ENCODE measurements around the gene TRMT61A.

The TRMT61A gene

DNA sequence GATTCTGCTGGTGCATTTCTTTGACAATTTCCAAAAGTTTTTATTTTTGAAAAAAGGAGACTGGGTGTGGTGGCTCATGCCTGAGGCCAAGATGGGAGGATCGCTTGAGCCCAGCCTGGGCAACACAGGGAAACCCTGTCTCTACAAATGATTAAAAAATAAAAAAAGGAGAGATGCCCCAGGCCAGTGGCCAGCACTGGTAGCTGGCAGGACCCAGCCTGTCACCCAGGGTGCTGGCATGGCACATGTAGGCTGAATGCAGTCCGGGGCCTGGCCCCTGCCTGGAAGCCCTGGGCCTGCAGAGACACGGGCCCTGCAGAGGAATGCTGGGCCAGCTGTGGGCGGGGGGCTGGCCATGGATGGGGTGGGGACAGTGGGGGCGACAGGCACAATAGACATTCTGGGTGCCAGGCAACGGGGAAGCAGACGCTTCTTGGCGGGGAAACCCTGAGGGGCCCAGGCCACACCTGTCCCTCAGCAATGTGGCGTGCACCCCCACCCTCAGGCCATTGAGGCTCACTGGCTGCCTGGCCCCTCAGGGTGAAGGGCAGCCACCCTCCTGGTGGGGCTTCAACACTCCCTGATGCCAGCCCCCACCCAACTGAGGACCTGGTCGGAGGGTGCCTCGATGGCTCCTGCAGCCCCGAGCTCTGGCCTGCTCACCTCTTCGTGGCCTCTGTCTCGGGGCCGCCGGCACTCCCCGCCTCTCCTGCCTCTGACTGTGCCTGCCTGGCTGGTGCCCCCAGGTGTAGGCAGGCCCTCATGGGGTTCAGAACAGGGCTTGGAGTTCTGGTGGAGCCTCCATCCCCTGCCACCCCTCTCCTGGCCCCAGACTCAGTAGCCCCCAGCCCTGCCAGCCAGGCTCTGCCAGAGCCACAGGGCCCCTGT lies 12.1 kb downstream of the TRMT61A start:
- no peaks in the 10 kb centered on the region for H3K36me3 ChIP-seq (ENCODE audit: insufficient read depth, low read length)
- no peaks in the 10 kb centered on the region for H3K9me3 ChIP-seq (ENCODE audit: control insufficient read depth, insufficient read depth, low read length)
- H3K9ac ChIP-seq (ENCODE audit: low read depth, low read length): no peak overlapping the region; the same call in 1 of the 2 replicates
- peaks cover 33% of the 10 kb centered on the region; the same call in 1 of the 2 replicates for H3K4me1 ChIP-seq (ENCODE audit: insufficient read depth, low read length)

DNA sequence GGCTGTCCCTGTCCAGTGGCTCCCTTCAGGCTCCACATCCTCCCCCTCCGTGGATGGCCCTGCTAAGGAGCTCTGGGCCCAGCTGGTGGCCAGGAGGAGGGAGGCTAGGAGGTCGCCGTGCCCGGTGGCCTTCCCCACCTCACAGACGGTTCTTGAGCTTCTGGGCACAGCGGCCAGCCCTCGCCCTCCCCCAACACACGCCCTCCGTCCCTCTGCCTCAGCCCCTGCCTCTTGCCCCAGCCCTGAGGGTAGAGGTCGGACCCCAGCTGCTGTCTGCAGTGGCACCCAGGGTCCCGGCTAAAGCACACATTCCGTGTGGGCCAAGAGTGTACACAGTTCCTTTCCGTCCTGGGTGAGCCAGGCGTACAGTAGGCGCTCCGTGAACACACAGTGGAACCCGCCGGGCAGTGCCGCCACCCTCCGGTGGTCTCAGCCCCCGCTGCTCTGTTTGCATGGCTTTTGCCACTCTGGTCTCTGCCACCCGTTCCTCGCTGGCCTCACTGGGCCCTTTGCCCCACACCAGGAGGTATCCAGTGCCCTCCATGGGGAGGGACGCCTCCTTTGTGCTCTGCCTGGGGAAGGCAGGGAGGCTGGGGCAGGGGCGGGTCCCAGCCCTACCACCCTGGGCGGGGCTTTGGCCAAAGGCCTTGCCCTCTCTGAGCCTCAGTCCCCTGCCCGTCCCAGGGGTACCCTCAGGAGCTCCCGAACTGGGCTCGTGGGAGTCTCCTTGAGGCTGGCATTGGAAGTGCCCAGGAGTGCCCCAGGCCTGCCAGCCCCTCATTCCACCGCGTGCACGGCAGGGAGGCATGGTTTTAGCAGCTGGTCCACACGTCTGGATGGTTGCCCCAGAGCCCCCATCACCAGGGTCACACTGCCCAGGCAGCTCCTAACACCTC lies 13.0 kb downstream of the TRMT61A start:
- H3K9me3 ChIP-seq (ENCODE audit: control insufficient read depth, insufficient read depth, low read length): no peaks in the 10 kb centered on the region
- H3K9ac ChIP-seq (ENCODE audit: low read depth, low read length): peak overlapping the region; percentile 52
- no peaks in the 10 kb centered on the region for H3K36me3 ChIP-seq (ENCODE audit: insufficient read depth, low read length)
- H3K4me1 ChIP-seq (ENCODE audit: insufficient read depth, low read length): peaks cover 33% of the 10 kb centered on the region; the same call in 1 of the 2 replicates

DNA sequence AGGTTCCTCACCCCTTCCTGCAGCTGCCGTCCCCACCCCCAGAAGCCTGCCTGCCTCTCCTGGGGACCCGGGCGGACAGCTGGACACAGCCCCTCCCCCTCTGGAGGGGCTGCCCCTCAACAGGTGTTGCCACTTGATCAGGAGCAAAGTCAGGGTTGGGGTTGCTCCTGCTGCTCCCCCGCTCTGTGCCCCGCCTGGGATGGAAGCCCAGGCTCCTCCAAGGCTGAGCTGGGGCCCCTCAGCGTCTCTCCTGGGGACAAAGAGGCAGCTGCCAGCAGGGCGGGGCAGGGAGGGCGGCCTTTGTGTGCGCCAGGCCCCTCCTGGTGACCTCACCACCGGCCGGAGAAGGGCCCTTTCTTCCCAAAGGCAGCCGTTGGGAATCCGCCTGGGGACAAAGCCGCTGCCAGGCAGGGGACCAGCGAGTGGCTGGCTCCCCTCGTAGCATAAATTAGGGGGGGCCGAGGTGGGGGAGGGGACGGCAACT lies 13.7 kb downstream of the TRMT61A start:
- Histone ChIP-seq H3K4me1 (ENCODE audit: insufficient read depth, low read length) (peaks cover 33% of the 10 kb centered on the region; the same call in 1 of the 2 replicates), H3K9ac (ENCODE audit: low read depth, low read length) (peak overlapping the region; percentile 52), H3K36me3 (ENCODE audit: insufficient read depth, low read length) (no peaks in the 10 kb centered on the region), H3K9me3 (ENCODE audit: control insufficient read depth, insufficient read depth, low read length) (no peaks in the 10 kb centered on the region)

DNA sequence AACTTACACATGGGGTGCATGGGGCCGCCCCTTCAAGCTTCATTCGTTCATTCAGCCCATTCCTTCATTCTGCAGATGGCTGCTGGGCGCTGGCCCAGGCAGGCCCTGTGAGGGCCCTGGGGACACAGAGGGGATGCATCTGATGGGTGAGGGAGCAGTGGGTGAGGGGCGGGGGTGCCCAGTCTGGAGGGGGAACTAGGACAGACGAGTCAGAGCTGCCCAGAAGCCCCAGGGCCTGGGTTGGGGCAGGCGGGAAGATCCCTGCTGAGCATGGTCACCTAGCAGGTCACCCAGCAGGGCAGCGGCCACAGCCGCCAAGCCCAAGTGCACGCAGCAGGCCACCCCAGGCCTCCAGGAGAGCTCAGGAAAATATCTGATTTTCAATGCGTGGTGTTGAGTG lies 14.1 kb downstream of the TRMT61A start:
- peak overlapping the region; percentile 26; the same call in 1 of the 2 replicates for H3K9ac ChIP-seq (ENCODE audit: low read depth, low read length)
- H3K9me3 ChIP-seq (ENCODE audit: control insufficient read depth, insufficient read depth, low read length): no peaks in the 10 kb centered on the region
- H3K4me1 ChIP-seq (ENCODE audit: insufficient read depth, low read length): peaks cover 33% of the 10 kb centered on the region; the same call in 1 of the 2 replicates
- no peaks in the 10 kb centered on the region for H3K36me3 ChIP-seq (ENCODE audit: insufficient read depth, low read length)

DNA sequence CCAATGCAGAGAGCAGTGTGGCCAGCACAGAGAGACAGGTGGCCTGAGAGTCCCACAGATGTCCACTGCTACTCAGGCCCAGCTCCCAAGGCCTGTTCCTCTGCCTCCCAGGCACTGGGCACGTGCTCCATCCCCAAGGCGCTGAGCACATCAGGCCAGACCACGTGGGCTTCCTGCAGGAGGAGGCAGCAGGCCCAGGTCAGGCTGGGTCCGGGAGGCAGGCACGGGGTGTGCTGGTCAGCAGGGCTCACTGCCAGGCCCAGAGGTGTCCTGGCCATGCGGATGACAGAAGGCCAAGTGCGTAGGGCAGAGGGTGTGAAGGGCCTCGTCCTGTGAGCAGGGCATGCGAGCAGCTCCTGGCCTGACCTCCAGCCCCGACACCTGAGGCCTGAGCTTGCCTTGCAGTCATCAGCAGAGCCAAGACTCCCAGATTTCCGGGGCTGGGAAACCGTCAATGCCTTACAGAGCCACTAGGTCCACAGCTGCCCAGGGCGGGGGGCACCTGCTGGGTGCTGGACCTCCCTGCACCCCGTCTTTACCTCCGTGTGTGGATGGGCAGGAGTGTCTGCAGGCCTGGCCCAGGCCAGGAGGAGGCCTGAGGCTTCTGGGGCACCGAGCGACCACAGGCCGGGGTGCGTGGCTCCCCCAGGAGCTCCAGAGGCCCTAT lies 14.9 kb downstream of the TRMT61A start:
- Histone ChIP-seq H3K9ac (ENCODE audit: low read depth, low read length) (no peak overlapping the region), H3K36me3 (ENCODE audit: insufficient read depth, low read length) (no peaks in the 10 kb centered on the region), H3K4me1 (ENCODE audit: insufficient read depth, low read length) (peaks cover 33% of the 10 kb centered on the region; the same call in 1 of the 2 replicates), H3K9me3 (ENCODE audit: control insufficient read depth, insufficient read depth, low read length) (no peaks in the 10 kb centered on the region)

DNA sequence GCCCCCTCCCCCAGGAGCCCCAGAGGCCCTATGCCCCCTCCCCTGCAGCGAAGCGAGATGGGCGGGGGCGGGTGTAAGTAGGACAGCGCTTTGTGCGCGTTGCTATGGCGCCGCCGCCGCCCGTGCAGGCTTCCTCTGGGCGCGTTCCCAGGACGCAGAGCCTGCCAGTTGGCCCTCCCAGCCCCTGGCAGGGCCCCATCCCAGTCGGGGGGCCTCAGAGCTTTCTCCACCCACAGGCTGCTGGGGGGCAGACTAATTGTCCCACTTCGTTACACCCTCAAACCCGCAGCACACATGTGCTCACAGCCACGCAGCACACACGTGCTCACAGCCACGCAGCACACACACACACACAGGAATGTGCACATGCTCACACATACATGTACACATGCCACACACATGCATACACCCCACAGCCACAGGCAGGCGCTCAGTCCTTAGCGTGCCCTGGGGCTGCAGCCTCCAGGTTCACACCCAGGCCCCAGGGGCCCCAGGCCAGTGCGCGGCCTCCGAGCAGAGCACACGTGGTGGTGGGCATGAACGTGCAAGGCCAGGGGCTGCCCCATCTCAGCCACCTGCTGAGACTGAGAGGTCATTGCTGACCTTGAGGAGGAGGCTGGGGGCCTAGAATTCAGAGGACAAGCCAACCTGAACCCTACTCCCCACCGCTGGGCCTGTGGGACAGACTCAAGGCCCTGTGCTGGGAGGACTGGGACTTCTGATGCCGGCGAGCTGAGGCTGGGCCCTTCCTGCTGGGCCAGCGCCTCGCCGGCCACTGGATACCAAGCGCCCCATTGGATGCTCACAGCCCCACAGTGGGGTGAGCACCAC lies 15.6 kb downstream of the TRMT61A start:
- Histone ChIP-seq H3K36me3 (ENCODE audit: insufficient read depth, low read length) (no peaks in the 10 kb centered on the region), H3K9me3 (ENCODE audit: control insufficient read depth, insufficient read depth, low read length) (no peaks in the 10 kb centered on the region), H3K4me1 (ENCODE audit: insufficient read depth, low read length) (peaks cover 33% of the 10 kb centered on the region; the same call in 1 of the 2 replicates), H3K9ac (ENCODE audit: low read depth, low read length) (no peak overlapping the region)

DNA sequence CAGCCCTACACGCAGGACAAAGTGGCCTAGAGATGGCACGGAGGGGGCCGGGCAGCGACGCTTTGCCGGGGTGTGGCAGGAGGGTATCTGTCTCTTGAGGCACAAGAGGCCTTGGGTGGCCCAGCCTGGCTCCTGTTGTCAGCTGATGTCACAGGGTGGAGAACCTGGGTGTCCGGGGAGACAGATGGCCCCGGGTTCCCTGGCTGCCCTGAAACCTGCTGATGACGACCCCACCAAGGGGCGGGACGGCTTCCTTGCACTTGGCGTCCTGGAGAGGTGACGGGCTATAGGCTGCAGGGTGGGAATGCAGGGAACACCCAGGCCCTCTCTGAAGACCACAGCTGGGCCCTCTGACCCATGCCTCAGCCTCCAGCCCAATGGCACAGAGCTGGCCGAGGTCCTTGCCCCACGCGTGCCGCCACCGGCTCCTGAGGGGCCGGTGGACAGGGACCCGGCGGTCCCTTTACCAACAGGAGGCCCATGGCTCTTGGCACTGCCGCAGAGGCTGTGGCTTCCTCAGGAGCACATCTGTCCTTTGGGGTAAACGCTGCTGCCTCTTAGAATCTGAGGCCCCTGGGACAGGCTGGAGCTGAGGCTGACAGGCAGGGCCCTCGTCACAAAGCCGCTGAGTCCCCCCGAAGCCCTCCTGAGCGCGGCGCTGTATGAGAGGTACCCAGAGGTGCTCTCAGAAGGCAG lies 16.4 kb downstream of the TRMT61A start:
- H3K9ac ChIP-seq (ENCODE audit: low read depth, low read length): no peak overlapping the region
- no peaks in the 10 kb centered on the region for H3K36me3 ChIP-seq (ENCODE audit: insufficient read depth, low read length)
- peaks cover 33% of the 10 kb centered on the region; the same call in 1 of the 2 replicates for H3K4me1 ChIP-seq (ENCODE audit: insufficient read depth, low read length)

DNA sequence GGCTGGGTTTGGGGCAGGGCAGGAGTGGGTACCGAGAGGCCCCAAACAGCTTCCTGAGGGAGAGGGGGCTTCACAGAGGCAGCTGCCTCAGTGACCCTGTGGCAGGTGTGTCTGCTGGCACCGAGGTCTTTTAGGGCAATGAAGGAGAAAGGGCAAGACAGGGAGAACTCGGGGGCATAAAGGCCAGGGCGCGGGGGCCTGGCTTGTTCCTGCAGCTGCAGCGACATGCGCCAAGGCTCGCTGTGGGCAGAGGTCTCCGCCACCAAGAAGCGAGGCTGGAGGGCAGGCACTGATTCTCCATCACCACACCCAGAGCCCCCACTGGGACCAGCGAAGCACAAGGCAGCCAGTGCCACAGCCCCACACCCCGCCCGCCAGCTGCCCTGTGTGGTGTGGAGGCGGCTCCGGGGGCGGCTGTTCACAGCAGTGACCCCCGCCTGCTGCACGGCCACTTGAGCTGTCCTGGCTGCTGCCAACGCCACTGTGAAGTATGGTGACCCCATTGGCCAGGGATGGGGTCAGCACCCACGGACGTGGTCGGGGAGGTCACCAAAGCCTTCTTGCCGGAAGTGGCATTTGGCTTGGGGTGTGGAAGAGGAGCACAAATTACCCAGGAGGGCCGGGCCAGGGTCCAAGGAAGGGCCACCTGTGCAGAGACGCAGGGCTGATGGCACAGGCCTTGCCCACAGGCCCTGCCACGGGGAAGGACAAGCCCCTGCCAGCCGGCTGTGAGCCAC lies 17.1 kb downstream of the TRMT61A start:
- Histone ChIP-seq H3K9ac (ENCODE audit: low read depth, low read length) (no peak overlapping the region), H3K4me1 (ENCODE audit: insufficient read depth, low read length) (peaks cover 33% of the 10 kb centered on the region; the same call in 1 of the 2 replicates), H3K9me3 (ENCODE audit: control insufficient read depth, insufficient read depth, low read length) (no peaks in the 10 kb centered on the region), H3K36me3 (ENCODE audit: insufficient read depth, low read length) (no peaks in the 10 kb centered on the region)

More for the DNA sequence above, 16.4 kb downstream of the TRMT61A start:
- no peaks in the 10 kb centered on the region for H3K9me3 ChIP-seq (ENCODE audit: control insufficient read depth, insufficient read depth, low read length)

DNA sequence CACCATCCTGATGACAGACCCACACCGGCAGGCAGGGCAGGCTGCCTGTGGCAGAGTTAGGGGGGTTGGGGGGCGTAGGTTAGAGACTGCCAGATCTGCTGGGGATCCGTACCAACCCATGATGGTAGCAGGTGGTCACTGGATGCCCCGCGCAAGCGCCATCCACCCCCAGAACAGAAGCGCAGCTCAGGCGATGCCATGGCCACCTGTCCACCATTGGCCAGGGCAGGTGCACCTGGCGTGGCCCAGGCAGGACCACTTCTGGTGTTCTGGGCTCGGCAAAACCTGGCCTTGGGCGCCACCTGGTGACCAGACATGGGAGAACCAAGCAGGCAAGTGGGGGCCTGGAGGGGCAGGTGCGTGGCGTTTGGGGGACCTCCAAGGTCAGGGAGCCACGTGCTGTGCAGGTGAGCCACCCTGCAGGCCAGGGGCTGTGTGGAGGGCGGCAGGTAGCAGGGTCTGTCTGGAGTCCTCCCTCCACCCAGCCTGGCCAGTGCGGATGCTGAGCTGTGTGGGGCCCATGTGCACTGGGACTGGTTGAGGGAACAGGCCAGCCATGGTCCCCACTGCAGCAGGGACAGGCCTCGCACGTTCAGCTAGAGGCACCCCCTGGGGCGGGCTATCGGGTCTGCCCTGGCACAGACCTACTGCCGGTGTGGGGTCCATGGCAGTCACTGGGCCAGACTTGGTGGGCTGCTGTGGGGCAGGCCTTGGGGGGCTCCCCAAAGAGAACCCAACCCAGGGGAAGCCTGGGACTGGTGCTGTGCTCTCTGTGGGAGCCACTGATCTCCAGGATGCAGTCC lies 17.9 kb downstream of the TRMT61A start:
- no peak overlapping the region for H3K9ac ChIP-seq (ENCODE audit: low read depth, low read length)
- H3K36me3 ChIP-seq (ENCODE audit: insufficient read depth, low read length): no peaks in the 10 kb centered on the region
- H3K4me1 ChIP-seq (ENCODE audit: insufficient read depth, low read length): peaks cover 25% of the 10 kb centered on the region; the same call in 1 of the 2 replicates
- no peaks in the 10 kb centered on the region for H3K9me3 ChIP-seq (ENCODE audit: control insufficient read depth, insufficient read depth, low read length)

DNA sequence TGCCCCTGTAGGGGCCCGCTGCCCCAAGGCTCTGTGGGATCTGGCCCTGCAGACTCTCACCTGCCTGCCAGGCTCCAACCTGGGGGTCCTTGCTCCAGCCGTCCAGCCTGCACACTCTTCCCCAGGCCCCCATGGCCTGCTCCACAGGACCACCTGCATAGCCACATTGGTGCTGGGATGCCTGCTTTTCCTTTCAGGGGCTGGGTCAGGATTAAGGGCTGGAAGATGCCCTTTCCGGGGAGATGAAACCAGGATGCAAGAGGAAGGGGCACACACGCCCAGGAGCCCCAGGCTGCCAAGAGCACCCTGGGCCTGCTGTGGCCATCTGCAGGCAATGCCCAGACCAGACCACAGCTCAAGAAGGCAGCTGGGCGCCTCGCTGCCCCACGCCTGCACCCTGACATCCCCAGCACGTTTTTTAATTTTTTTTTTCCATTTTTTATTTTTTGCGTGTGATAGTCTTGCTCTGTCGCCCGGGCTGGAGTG lies 18.5 kb downstream of the TRMT61A start:
- Histone ChIP-seq H3K4me1 (ENCODE audit: insufficient read depth, low read length) (peaks cover 19% of the 10 kb centered on the region; the same call in 1 of the 2 replicates), H3K36me3 (ENCODE audit: insufficient read depth, low read length) (no peaks in the 10 kb centered on the region), H3K9me3 (ENCODE audit: control insufficient read depth, insufficient read depth, low read length) (no peaks in the 10 kb centered on the region), H3K9ac (ENCODE audit: low read depth, low read length) (no peak overlapping the region)

DNA sequence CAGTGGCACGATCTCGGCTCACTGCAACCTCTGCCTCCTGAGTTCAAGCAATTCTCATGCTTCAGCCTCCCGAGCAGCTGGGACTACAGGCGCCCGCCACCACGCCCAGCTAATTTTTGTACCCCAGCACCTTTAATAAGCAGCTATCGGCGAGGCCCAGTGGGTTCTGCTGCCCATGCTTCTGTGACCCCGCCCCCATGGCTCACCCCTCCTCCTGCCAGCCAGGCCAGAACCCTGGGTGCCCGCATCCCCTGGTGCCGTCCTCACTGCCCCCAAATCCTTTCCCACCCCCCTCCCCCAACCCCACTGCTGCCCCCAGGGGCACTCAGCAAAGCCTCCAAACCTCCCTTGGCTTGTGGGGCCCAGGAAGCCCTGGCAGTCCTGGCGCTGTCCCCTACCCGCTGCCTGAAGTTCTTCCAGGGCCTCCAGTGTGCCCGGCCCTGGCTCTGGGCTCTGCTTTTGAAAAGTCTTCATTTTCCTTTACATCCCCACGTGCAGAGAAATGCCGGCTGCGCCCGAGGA lies 19.0 kb downstream of the TRMT61A start:
- no peak overlapping the region for H3K9ac ChIP-seq (ENCODE audit: low read depth, low read length)
- no peaks in the 10 kb centered on the region for H3K36me3 ChIP-seq (ENCODE audit: insufficient read depth, low read length)
- peaks cover 16% of the 10 kb centered on the region; the same call in 1 of the 2 replicates for H3K4me1 ChIP-seq (ENCODE audit: insufficient read depth, low read length)

More for the DNA sequence above, 19.0 kb downstream of the TRMT61A start:
- H3K9me3 ChIP-seq (ENCODE audit: control insufficient read depth, insufficient read depth, low read length): no peaks in the 10 kb centered on the region
